Aorta (tissue), 5 donors: ENCODE results near the gene NR1D1. TPM values are rescaled to one million over a fixed set of nuclear protein-coding genes. Genes with fewer than 3 reads are reported as not detected.
A peak's percentile ranks its signal among the peaks of the same experiment; 100 is the strongest.

Experiments used
- ATAC-seq: fragments of 200-7000 bp; cut with Tn5 transposase; one replicate; pipeline ENCODE4 v1.9.1; 2022; ENCODE audit warnings: moderate library complexity; ENCODE audit not compliant: low FRiP score
- DNase-seq, 2 donors: peaks; one replicate each; pipeline ENCODE4 v3.0.0-alpha.2; 2020
- H3K27ac ChIP-seq, 2 donors: one replicate each; pipeline ENCODE4 v1.5.1; 2013; ENCODE audit warnings: low read length in 2 of 2, mild to moderate bottlenecking in 2 of 2, moderate library complexity in 2 of 2, control low read depth in 1 of 2, inconsistent platforms in 1 of 2, low read depth in 1 of 2
- H3K27me3 ChIP-seq, 2 donors: one replicate each; pipeline ENCODE4 v1.6.1; 2013; ENCODE audit warnings: control low read depth in 1 of 2, low read length in 1 of 2, mild to moderate bottlenecking in 1 of 2, moderate library complexity in 1 of 2; ENCODE audit not compliant: insufficient read depth in 2 of 2, control insufficient read depth in 1 of 2
- H3K36me3 ChIP-seq, 2 donors: one replicate each; pipeline ENCODE4 v1.6.1; 2013; ENCODE audit warnings: control low read depth in 1 of 2, low read length in 1 of 2, mild to moderate bottlenecking in 1 of 2; ENCODE audit not compliant: insufficient read depth in 2 of 2, control insufficient read depth in 1 of 2
- H3K4me1 ChIP-seq, 2 donors: one replicate each; pipeline ENCODE4 v1.6.1; 2013; ENCODE audit warnings: low read length in 2 of 2, control low read depth in 1 of 2, mild to moderate bottlenecking in 1 of 2, moderate library complexity in 1 of 2; ENCODE audit not compliant: insufficient read depth in 2 of 2, control insufficient read depth in 1 of 2
- H3K4me3 ChIP-seq, 2 donors: one replicate each; pipeline ENCODE4 v1.5.1; 2013; ENCODE audit warnings: low read length in 2 of 2, control low read depth in 1 of 2, mild to moderate bottlenecking in 1 of 2
- H3K9me3 ChIP-seq: one replicate; pipeline ENCODE4 v1.6.1; 2013; ENCODE audit warnings: mild to moderate bottlenecking, low read length; ENCODE audit not compliant: control insufficient read depth
- WGBS, 2 donors: extraction: QIAGEN DNeasy Blood & Tissue Kit; methylation state at CpG; one replicate each; pipeline ENCODE4 v1.1.7; 2013; 5-methylcytosine and 5-hydroxymethylcytosine counted together
- intact Hi-C, 2 donors: fragments of 100-400 bp; cut with DNase I; formaldehyde crosslinking; loops; one replicate each; pipeline versions ENCODE4 v1.14.2 to v1.15.0; 2022
- polyA plus RNA-seq, 2 donors: library from polyadenylated mRNA; stranded (reverse); fragments of 200-250 nt; gene quantifications; one replicate each; pipeline ENCODE4 v1.2.3, GENCODE V29; 2013
- total RNA-seq, 2 donors: library from RNA; stranded (reverse); fragmentation: NEBNext Ultra II Directional; extraction: Animal tissue kit (Norgen Biotek cat#: 25700); gene quantifications; one replicate each; pipeline ENCODE4 v1.2.1, GENCODE V29; 2021
- donor health status: healthy with polysubstance abuse.
- donor health status: Bipolar disorder and iron deficiency.
- donor health status: DM: no; HTN: no; CAD: no.
- donor health status: DM: no; HTN: no; CAD: no.
- donor health status: DM: yes; HTN: yes; CAD: no.

The NR1D1 gene
- total and polyA plus RNA-seq, 4 donors, result 8.6 to 53.6 (median 23.5) TPM

DNA sequence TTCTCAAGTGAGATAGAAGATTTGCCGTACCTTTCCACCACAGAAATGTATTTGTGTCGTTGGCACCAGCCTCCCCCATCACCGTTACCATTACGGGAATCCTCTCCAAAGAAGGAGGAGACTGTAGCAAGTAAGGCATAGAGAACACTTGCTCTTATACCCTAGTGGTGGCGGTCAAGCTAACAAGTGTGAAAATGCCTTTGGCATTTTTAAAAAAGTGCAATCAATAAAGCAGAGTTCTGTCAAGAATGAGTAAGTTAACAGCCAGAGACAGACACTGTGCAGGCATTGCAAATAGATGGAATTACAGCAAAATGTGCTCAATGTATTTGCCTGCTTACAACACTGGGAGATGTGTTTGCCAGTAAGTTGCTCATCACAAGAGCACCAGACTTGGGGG is 29.1 kb upstream of the NR1D1 start:
- H3K36me3 ChIP-seq, result peaks cover 0 to 15% of the 10 kb centered on the region in 2 donors
- H3K27ac ChIP-seq, result no peak overlapping the region
- DNase-seq (no peak), ATAC-seq (no peak)
- intact Hi-C loops, result no loop called here
- no peaks in the 10 kb centered on the region for H3K9me3 ChIP-seq
- no peaks in the 10 kb centered on the region for H3K4me1 ChIP-seq
- 58 to 59% methylated on average over 5 of the region's 5 CpGs for WGBS, 2 donors
- H3K27me3 ChIP-seq, result no peaks in the 10 kb centered on the region
- H3K4me3 ChIP-seq, result no peak overlapping the region

DNA sequence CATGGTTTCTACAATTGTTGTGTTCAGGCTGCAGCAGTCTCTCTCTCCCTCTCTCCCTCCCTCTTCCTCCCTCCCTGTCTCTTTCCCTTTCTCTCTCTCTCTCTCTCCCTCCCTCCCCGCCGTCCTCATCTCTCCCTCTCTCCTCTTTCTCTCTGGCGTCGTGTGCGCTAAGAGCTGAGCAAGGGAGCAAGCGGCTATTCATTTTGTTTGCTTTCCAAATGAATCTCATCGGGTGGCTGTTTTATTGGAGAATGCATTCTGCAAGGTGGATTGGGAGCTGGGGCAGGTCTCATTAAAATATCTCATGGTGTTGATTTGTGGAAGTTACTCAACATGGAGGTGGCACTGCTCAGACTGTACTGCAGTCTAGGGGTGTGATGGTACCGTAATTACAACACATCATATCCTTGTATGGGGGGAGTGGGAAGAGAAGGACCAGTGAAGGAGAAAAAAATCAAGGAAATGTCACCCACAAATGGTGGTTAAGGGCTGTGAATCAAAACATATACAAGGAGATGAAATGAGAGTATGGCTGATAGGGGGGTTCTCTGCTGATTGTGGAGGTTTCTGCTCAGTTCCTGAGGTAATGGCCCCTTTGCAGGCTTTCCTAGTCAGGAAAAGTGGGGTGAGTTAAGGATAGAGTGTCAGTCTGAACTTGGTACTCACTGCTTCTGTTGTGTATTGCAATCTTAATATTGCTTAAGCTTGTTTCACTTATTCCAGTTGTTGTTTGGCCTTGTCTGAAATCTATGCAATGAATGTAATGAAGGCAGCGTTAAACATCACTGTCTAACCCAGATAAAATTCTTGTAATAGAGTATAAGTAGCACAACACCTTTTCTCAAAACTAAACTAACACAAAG is 24.1 kb upstream of the NR1D1 start:
- Histone ChIP-seq H3K4me3 (peak overlapping the region; percentile 62 to 100), H3K4me1 (peaks cover 0 to 3% of the 10 kb centered on the region in 2 donors), H3K9me3 (no peaks in the 10 kb centered on the region), H3K27me3 (no peaks in the 10 kb centered on the region), H3K36me3 (peaks cover 0 to 7% of the 10 kb centered on the region in 2 donors), H3K27ac (peak overlapping the region in 1 of 2 donors; percentile 27)
- WGBS, 2 donors, result 2 to 3% methylated on average over 9 of the region's 9 CpGs
- no peak for DNase-seq
- ATAC-seq, result no peak
- intact Hi-C loops, result no loop called here

DNA sequence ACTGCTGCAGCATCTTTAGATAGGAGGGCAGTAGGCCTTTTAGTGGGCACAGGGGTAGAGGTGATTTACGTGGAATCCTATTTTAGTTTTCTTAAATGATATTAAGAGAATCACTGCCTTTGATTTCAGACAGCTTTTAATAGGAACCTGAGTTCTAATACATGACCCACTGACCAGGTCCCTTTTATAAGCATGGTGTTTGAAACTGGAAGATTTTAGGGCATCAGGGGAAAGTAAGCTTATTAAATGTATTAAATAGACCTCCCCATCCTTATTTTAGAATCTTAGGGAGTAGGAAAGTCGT is 23.4 kb upstream of the NR1D1 start:
- Histone ChIP-seq H3K36me3 (peaks cover 0 to 5% of the 10 kb centered on the region in 2 donors), H3K9me3 (no peaks in the 10 kb centered on the region), H3K27me3 (no peaks in the 10 kb centered on the region), H3K4me1 (peaks cover 0 to 3% of the 10 kb centered on the region in 2 donors), H3K27ac (no peak overlapping the region), H3K4me3 (peak overlapping the region; percentile 62 to 100)
- DNase-seq (no peak), ATAC-seq (no peak)
- intact Hi-C loops, result loop anchor here in 1 of 2 donors (2.0 kb wide), 1 partner anchor 15 kb away; no protein-coding TSS in a partner anchor
- 0% methylated on average over 2 of the region's 2 CpGs for WGBS, 2 donors

DNA sequence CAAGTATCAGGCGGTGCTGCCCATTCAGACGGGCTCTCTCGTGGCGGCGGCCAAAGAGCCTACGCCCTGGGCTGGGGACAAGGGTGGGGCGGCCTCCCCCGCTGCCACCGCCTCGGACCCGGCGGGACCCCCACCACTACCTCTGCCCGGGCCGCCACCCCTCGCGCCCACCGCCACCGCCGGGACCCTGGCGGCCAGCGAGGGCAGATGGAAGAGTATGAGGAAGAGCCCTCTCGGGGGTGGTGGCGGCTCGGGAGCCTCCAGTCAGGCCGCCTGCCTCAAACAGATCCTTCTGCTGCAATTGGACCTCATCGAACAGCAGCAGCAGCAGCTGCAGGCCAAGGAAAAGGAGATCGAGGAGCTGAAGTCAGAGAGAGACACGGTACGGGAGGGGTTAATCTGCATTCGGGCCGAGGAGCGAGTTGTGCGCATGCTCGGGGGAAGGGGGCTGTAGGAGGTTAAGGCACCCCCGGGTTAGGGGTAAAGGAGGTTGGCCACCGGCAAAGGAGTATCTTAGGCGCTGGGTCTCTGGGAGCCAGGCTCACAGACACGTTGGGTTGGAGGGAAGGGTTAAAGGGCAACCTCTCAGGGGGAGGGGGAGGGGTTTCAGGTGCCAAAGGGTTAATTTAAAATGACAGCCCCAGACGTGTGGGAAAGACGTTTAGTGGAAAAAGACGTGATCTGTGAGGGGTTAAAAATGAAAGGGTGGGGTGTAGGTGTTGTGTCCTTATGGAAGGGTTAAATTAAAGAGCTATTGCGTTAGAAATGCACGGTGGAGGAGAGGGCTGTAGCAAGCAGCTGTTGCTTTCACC is 22.8 kb upstream of the NR1D1 start:
- Histone ChIP-seq H3K9me3 (no peaks in the 10 kb centered on the region), H3K27me3 (no peaks in the 10 kb centered on the region), H3K36me3 (peaks cover 0 to 5% of the 10 kb centered on the region in 2 donors), H3K4me1 (peaks cover 0 to 3% of the 10 kb centered on the region in 2 donors), H3K27ac (peak overlapping the region; percentile 45 to 46), H3K4me3 (peak overlapping the region; percentile 62 to 100)
- intact Hi-C loops, result loop anchor here in 1 of 2 donors (2.0 kb wide), 1 partner anchor 16 kb away; no protein-coding TSS in a partner anchor
- peak; percentile 67 to 81 for DNase-seq
- 0 to 1% methylated on average over 33 to 43 of the region's 43 CpGs for WGBS, 2 donors
- ATAC-seq, result peak; percentile 52

DNA sequence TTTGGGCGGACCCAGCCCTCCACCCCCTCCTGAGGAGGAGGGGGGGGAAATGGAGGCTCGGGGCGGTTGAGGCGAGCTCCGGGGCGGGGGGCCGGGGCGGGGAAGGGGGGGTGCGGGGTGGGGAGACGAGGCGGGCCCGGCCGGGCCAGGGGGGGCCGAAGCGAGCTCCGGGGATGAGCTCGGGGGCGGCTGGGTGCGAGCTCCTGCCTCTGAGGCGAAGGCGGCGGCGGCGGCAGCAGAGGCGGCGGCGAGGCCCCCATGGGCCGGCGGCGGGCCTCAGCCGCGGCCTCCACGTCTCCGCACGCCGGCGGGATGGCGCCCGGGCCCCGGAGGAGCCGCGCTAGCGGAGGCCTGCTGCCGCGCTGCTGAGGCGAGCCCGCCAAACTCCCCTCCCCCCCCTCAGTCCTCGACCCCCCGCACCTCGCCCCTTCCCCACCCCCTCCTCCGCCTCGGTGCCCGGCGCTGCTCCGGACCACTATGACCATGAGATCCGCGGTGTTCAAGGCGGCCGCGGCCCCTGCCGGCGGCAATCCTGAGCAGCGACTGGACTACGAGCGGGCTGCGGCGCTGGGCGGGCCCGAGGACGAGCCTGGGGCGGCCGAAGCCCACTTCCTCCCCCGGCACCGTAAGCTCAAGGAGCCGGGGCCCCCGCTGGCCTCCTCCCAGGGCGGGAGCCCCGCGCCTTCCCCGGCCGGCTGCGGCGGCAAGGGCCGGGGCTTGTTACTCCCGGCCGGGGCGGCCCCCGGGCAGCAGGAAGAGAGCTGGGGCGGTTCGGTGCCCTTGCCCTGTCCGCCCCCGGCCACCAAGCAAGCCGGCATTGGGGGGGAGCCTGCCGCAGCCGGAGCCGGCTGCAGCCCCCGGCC is 22.0 kb upstream of the NR1D1 start:
- DNase-seq (peak; percentile 73 to 88), ATAC-seq (peak; percentile 81)
- intact Hi-C loops, result loop anchor here in 1 of 2 donors (2.0 kb wide), 1 partner anchor 16 kb away; no protein-coding TSS in a partner anchor
- Histone ChIP-seq H3K27ac (peak overlapping the region; percentile 45 to 75), H3K4me3 (peak overlapping the region; percentile 62 to 100), H3K4me1 (peaks cover 0 to 3% of the 10 kb centered on the region in 2 donors), H3K36me3 (peaks cover 0 to 5% of the 10 kb centered on the region in 2 donors), H3K27me3 (no peaks in the 10 kb centered on the region), H3K9me3 (no peaks in the 10 kb centered on the region)
- WGBS, 2 donors, result 0 to 1% methylated on average over 39 to 97 of the region's 97 CpGs

DNA sequence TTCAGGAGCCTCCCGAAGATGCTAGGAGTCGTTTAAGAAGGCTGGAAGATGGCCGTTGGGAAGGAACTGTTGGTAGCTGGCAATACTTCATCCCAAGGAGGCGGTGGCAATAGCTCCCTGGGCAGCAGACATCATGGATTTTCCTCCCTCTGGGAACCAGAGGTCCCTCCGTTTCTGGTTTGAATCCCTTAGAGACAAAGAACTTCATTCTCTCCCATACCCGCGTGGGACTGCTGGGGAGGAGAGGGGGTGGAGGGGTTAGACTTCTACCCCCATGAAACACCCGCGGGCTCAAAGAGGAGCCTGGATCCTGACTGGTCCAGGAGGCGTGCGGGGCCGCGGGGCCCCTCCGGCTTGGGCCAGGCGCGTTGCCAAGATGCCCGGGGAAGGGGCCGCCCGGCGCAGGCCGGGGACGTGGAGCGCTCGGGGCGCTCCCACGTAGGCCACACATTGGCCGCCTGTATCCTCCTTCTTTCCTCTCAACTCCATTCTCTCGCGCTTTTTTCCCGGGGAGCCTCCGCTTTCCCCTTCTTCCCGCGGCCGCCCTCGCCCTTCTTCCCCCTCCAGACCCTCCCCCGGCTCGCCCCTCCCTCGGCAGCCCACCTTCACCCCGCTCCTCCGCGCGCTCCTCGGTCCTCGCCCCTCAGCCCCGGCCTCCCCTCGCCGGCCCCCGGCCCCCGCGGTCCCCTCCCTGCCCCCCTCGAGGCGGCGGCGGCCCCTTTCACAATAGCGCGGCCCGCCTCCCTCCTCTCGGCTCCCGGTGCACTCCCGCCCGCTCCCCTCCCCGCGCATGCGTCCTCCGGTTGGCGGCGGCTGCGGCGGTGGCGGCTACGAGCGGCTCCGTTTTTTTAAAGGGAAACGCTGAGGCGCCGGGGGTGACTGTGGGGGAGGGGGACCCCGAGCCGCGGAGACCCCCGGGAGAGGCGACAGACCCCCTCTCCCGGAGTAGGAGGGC is 21.1 kb upstream of the NR1D1 start, which contains the start of gene MSL1:
TSS of gene MSL1 (plus strand) at position 791 of the 955 bp plus-strand sequence. CDS start 642 bp downstream, outside the sequence.
- DNase-seq (peak; percentile 92 to 96), ATAC-seq (peak; percentile 93)
- no peaks in the 10 kb centered on the region for H3K9me3 ChIP-seq
- intact Hi-C loops, result loop anchor here in 1 of 2 donors (2.0 kb wide), 1 partner anchor 17 kb away; no protein-coding TSS in a partner anchor
- H3K36me3 ChIP-seq, result peaks cover 0 to 2% of the 10 kb centered on the region in 2 donors
- H3K4me1 ChIP-seq, result peaks cover 0 to 3% of the 10 kb centered on the region in 2 donors
- peak within 1 kb of the TSS; percentile 62 to 100 for H3K4me3 ChIP-seq
- H3K27ac ChIP-seq, result peak within 1 kb of the TSS; percentile 45 to 93
- WGBS, 2 donors, result 0 to 1% methylated on average over 61 to 82 of the region's 82 CpGs
- H3K27me3 ChIP-seq, result no peaks in the 10 kb centered on the region

DNA sequence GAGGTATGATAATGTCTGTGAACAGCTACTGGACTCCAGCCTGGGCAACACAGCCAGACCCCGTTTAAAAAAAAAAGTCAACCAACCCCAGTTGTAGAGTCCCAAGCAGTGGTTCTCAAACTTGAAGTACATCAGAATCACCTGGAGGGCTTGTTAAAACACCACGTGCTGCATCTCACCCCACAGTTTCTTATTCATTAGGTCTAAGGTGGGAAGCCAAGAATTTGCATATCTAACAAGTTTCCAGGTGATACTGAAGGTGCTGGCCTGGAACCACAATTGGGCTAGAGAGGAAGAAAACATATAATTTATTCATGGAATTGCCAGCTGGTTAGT is 14.7 kb upstream of the NR1D1 start:
- DNase-seq, result no peak
- intact Hi-C loops, result no loop called here
- Histone ChIP-seq H3K27me3 (no peaks in the 10 kb centered on the region), H3K36me3 (no peaks in the 10 kb centered on the region), H3K4me3 (no peak overlapping the region), H3K9me3 (no peaks in the 10 kb centered on the region), H3K27ac (peak overlapping the region in 1 of 2 donors; percentile 60), H3K4me1 (no peaks in the 10 kb centered on the region)
- ATAC-seq, result no peak
- WGBS, 2 donors, result 35 to 42% methylated on average over 2 of the region's 2 CpGs
